Testis (tissue), 2 donors: ENCODE measurements around the gene ACOX2.

Source experiments
- POLR2A ChIP-seq: fragments of 450-650 bp; IDR thresholded peaks from one replicate; pipeline ENCODE4 v1.6.1; 2017; ENCODE audit warnings: antibody characterized with exemption, mild to moderate bottlenecking, moderate library complexity
- TF ChIP-seq, protein P1 (sequence below), 3 experiments: fragments of 450-650 bp in 2 of 3; fragments of 200-600 bp in 1 of 3; sonication (generic) in 1 of 3; IDR thresholded peaks; one replicate each; pipeline ENCODE4 v1.5.1; 2016 to 2019; ENCODE audit warnings: antibody characterized with exemption in 3 of 3, mild to moderate bottlenecking in 2 of 3, moderate library complexity in 1 of 3

DNA sequence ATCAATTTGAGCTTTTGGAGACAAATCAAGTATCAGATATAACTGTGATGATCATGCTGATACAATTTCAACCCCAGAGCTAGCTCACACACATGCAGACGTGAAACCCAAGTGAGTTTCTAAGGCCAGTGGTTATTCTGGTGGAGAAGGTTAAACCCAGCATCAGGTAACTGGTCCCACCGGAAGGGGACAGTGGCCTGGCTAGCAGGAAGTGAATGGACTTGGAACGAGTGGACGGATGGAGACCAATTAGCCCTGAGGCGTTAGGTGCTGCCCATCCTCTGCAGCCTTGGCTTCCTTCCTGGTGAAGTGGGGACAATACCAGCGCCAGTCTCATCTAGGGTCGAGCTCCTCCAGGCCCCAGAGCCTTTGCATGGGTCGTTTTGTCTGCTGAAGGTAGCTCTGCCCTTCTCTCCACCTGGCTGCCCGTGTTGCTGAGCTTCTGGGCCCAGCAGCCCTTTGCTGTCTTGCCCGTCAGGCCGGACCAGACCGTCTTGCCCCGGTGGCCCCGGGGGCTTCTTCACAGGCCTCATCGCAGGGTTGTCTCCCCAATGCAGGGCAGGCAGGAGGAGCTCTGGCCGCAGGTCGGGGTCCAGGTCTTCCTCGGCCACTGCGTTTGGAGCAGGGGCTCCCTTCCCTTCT is 46.0 kb downstream of the ACOX2 start:
- TF ChIP-seq POLR2A: no peak
- TF ChIP-seq, protein P1, sequence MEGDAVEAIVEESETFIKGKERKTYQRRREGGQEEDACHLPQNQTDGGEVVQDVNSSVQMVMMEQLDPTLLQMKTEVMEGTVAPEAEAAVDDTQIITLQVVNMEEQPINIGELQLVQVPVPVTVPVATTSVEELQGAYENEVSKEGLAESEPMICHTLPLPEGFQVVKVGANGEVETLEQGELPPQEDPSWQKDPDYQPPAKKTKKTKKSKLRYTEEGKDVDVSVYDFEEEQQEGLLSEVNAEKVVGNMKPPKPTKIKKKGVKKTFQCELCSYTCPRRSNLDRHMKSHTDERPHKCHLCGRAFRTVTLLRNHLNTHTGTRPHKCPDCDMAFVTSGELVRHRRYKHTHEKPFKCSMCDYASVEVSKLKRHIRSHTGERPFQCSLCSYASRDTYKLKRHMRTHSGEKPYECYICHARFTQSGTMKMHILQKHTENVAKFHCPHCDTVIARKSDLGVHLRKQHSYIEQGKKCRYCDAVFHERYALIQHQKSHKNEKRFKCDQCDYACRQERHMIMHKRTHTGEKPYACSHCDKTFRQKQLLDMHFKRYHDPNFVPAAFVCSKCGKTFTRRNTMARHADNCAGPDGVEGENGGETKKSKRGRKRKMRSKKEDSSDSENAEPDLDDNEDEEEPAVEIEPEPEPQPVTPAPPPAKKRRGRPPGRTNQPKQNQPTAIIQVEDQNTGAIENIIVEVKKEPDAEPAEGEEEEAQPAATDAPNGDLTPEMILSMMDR (IDR thresholded peaks at IDR 0.05): no peak
